ENCODE measurements around the gene CGB7. TPM values are rescaled to one million over a fixed set of nuclear protein-coding genes. Genes with fewer than 3 reads are reported as not detected.
"Not testable (repeated sequence)": the region's sequence is repeated elsewhere in the genome, so short reads cannot be mapped to it uniquely, and the experiment has no call there.

Gene CGB7
- polyA plus RNA-seq, 4 donors: 0.03 to 0.13 TPM; not detected in 2

DNA sequence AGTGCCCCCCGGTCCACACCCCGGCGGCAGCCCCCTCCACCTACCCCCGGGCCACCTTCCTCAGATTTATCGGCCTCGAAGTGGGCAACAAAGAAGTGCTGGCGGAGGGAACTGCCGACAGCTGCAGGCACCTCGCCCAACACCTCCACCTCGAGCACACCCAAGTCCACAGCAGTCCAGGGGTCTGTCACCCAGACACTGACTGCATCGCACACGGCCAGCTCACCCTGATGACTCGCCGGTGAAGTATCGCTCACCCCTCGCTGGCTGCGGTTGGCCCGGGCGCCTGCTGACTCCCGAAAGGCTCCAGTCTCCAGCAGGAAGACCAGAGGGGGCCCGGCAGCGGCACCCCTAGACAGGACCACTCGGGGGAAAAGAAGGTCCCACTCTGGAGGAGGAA is 31.9 kb downstream of the CGB7 start:
- DNase-seq; H3K27ac ChIP-seq (ENCODE audit: low read depth in 1 of 3, low read length in 2 of 3); H3K9me3 ChIP-seq (ENCODE audit: control insufficient read depth in 2 of 2, insufficient read depth in 1 of 2, low read depth in 1 of 2, low read length in 1 of 2); H3K4me1 ChIP-seq (ENCODE audit: control insufficient read depth in 3 of 3, insufficient read depth in 2 of 3, low read depth in 1 of 3, low read length in 2 of 3); H3K36me3 ChIP-seq (ENCODE audit: control insufficient read depth in 3 of 3, insufficient read depth in 2 of 3, low read depth in 1 of 3, low read length in 3 of 3); H3K4me3 ChIP-seq (ENCODE audit: low read depth in 1 of 3, low read length in 3 of 3); FAIRE-seq: not testable (repeated sequence)
- 77 to 82% (median 78%) methylated on average over 17 to 23 of the region's 23 CpGs for WGBS, 3 donors
- H3K27me3 ChIP-seq (ENCODE audit: control insufficient read depth in 3 of 3, insufficient read depth in 3 of 3, low read length in 3 of 3): peaks cover 0 to 16% (median 0%) of the 10 kb centered on the region in 3 donors

DNA sequence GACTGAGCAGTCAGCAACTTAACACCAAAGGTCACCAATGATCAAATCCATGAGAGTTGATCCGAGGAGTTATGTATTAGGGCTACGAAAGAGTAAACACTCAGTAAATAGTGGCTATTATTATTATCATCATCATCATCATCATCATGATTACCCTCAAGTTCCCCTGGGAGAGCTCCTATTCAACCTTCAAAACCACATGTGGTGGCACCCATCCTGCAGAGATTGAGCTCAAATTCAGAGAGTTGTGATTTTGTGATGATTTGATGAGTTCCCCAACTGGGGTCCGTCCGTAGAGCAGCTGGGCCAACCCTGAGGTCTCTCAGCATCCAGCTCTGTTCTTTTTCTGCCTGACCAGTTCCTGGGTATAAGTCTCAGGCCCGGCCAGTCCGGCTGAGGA is 32.5 kb downstream of the CGB7 start:
- H3K9me3 ChIP-seq (ENCODE audit: control insufficient read depth in 2 of 2, insufficient read depth in 1 of 2, low read depth in 1 of 2, low read length in 1 of 2); H3K27ac ChIP-seq (ENCODE audit: low read depth in 1 of 3, low read length in 2 of 3); FAIRE-seq; H3K4me3 ChIP-seq (ENCODE audit: low read depth in 1 of 3, low read length in 3 of 3); H3K4me1 ChIP-seq (ENCODE audit: control insufficient read depth in 3 of 3, insufficient read depth in 2 of 3, low read depth in 1 of 3, low read length in 2 of 3); DNase-seq; H3K36me3 ChIP-seq (ENCODE audit: control insufficient read depth in 3 of 3, insufficient read depth in 2 of 3, low read depth in 1 of 3, low read length in 3 of 3): not testable (repeated sequence)
- peaks cover 0 to 21% (median 0%) of the 10 kb centered on the region in 3 donors for H3K27me3 ChIP-seq (ENCODE audit: control insufficient read depth in 3 of 3, insufficient read depth in 3 of 3, low read length in 3 of 3)
- 67 to 87% (median 79%) methylated on average over 3 to 4 of the region's 6 CpGs for WGBS, 3 donors

DNA sequence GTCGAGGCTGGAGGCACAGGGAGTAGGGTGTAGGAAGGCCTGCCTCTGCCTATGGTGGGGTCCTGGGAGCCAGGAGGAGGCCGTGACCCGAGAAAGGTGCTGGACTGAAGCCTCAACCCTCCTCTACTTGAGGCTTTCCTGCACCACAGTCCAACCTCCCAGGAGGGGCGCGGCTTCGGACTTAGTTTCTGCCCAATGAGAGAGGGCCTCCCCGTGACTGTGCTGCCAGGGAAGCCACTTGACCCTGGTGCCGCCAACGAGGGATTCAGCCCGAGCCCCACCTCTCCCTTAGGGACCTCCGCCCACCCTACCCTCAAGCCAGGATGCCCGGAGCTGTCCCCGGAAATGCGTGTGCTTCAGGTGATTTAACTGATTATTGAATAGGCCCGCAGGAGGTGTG is 33.3 kb downstream of the CGB7 start, which contains the start of gene CGB3:
CGB3 (minus strand) TSS at position 101 of the 400 bp plus-strand sequence. CDS start 362 bp downstream, outside the sequence.
- not testable (repeated sequence) for H3K27ac ChIP-seq (ENCODE audit: low read depth in 1 of 3, low read length in 2 of 3); H3K36me3 ChIP-seq (ENCODE audit: control insufficient read depth in 3 of 3, insufficient read depth in 2 of 3, low read depth in 1 of 3, low read length in 3 of 3); H3K9me3 ChIP-seq (ENCODE audit: control insufficient read depth in 2 of 2, insufficient read depth in 1 of 2, low read depth in 1 of 2, low read length in 1 of 2); DNase-seq; H3K4me3 ChIP-seq (ENCODE audit: low read depth in 1 of 3, low read length in 3 of 3); FAIRE-seq; H3K4me1 ChIP-seq (ENCODE audit: control insufficient read depth in 3 of 3, insufficient read depth in 2 of 3, low read depth in 1 of 3, low read length in 2 of 3)
- 33 to 58% (median 40%) methylated on average over 8 to 13 of the region's 15 CpGs for WGBS, 3 donors
- H3K27me3 ChIP-seq (ENCODE audit: control insufficient read depth in 3 of 3, insufficient read depth in 3 of 3, low read length in 3 of 3): peaks cover 0 to 29% (median 0%) of the 10 kb centered on the region in 3 donors

DNA sequence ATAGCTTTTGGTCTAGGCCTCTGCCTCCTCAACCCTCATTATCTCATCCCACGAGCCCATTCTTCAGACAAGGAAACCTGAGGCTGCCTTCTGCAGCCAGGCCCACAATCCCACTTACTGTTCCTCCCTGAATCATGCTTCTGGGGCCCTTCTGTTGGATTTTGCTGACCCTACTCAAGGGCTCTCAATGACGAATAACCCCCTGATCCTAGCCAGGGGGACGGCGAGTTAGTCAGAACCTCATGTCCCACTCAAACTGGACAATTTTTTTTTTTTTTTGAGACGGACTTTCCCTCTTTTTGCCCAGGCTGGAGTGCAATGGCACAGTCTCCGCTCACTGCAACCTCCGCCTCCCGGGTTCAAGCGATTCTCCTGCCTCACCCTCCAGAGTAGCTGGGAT is 35.4 kb downstream of the CGB7 start:
- Histone ChIP-seq H3K4me3 (ENCODE audit: low read depth in 1 of 3, low read length in 3 of 3) (no peak overlapping the region), H3K27ac (ENCODE audit: low read depth in 1 of 3, low read length in 2 of 3) (no peak overlapping the region), H3K27me3 (ENCODE audit: control insufficient read depth in 3 of 3, insufficient read depth in 3 of 3, low read length in 3 of 3) (peaks cover 0 to 39% (median 0%) of the 10 kb centered on the region in 3 donors), H3K4me1 (ENCODE audit: control insufficient read depth in 3 of 3, insufficient read depth in 2 of 3, low read depth in 1 of 3, low read length in 2 of 3) (peaks cover 0 to 11% (median 4%) of the 10 kb centered on the region in 3 donors), H3K36me3 (ENCODE audit: control insufficient read depth in 3 of 3, insufficient read depth in 2 of 3, low read depth in 1 of 3, low read length in 3 of 3) (peaks cover 0 to under 1% (median 0%) of the 10 kb centered on the region in 3 donors), H3K9me3 (ENCODE audit: control insufficient read depth in 2 of 2, insufficient read depth in 1 of 2, low read depth in 1 of 2, low read length in 1 of 2) (no peaks in the 10 kb centered on the region)
- 81 to 88% (median 86%) methylated on average over 9 of the region's 9 CpGs for WGBS, 3 donors
- FAIRE-seq: no peak
- no peak for DNase-seq

DNA sequence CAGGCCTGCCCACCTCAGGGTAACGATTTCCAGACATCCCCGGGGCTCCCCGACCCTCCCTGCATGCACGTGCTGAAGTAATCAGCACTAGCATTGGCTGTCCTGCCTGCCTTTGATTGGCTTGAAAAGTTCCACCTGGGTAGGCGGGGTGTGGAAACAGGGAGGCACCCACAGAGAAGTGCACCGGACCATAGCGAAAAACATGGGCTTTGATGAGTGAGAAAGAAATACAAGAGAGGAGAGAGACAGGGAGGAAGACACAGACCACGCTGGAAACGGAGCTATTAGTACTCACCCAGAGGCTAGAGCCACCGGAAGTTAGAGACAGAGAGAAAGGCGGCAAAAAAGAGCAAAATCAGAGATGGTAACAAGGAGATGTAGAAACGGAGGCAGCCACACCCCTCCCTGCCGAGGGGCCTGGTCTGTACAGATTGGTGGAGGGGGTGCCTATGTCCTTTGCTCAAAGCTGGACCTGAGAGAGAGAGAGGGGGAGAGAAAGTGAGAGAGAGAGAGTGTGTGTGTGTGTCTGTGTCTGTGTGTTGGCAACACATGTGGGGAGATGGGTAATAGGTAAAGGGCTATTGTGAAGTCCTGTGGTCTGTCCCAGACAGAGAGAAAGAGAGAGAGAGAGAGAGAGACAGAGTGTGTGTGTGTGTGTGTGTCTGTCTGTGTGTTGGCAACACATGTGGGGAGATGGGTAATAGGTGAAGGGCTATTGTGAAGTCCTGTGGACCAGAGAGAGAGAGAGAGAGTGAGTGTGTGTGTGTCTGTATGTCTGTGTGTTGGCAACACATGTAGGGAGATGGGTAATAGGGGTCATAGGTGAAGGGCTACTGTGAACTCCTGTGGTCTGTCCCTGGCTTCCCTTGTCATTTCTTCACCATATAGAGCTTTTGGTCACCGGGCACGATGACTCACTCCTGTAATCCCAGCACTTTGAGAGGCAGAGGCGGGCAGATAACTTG is 36.3 kb downstream of the CGB7 start:
- H3K27ac ChIP-seq (ENCODE audit: low read depth in 1 of 3, low read length in 2 of 3): no peak overlapping the region
- peaks cover 0 to 39% (median 0%) of the 10 kb centered on the region in 3 donors for H3K27me3 ChIP-seq (ENCODE audit: control insufficient read depth in 3 of 3, insufficient read depth in 3 of 3, low read length in 3 of 3)
- no peak overlapping the region for H3K4me3 ChIP-seq (ENCODE audit: low read depth in 1 of 3, low read length in 3 of 3)
- 15 to 32% (median 17%) methylated on average over 16 of the region's 16 CpGs for WGBS, 3 donors
- peaks cover 0 to 11% (median 4%) of the 10 kb centered on the region in 3 donors for H3K4me1 ChIP-seq (ENCODE audit: control insufficient read depth in 3 of 3, insufficient read depth in 2 of 3, low read depth in 1 of 3, low read length in 2 of 3)
- H3K36me3 ChIP-seq (ENCODE audit: control insufficient read depth in 3 of 3, insufficient read depth in 2 of 3, low read depth in 1 of 3, low read length in 3 of 3): peaks cover 0 to 7% (median 0%) of the 10 kb centered on the region in 3 donors
- FAIRE-seq: no peak
- no peaks in the 10 kb centered on the region for H3K9me3 ChIP-seq (ENCODE audit: control insufficient read depth in 2 of 2, insufficient read depth in 1 of 2, low read depth in 1 of 2, low read length in 1 of 2)
- no peak for DNase-seq

DNA sequence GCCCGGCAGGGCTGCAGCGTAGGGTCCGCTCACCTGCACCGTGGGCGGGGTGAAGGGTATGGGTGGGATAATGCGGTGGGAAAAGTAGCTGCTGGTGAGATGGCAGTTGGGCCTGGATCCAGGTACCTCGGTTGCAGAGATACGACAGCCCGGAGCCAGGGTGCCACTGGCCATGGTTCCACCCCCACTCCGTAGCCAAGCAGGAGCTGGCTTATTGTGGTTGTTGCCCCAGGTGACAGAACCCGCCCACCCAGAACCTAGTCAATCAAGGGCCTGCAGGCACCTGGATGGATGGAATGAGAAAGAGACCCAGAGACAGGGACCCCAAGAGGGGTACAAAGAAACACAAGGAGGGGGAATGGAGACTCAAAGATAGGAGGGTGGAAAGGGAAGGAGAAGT is 37.2 kb downstream of the CGB7 start:
- no peaks in the 10 kb centered on the region for H3K9me3 ChIP-seq (ENCODE audit: control insufficient read depth in 2 of 2, insufficient read depth in 1 of 2, low read depth in 1 of 2, low read length in 1 of 2)
- FAIRE-seq (no peak), DNase-seq (no peak)
- H3K27ac ChIP-seq (ENCODE audit: low read depth in 1 of 3, low read length in 2 of 3): no peak overlapping the region
- H3K4me1 ChIP-seq (ENCODE audit: control insufficient read depth in 3 of 3, insufficient read depth in 2 of 3, low read depth in 1 of 3, low read length in 2 of 3): peaks cover 0 to 11% (median 4%) of the 10 kb centered on the region in 3 donors
- no peak overlapping the region for H3K4me3 ChIP-seq (ENCODE audit: low read depth in 1 of 3, low read length in 3 of 3)
- 42 to 76% (median 44%) methylated on average over 11 of the region's 11 CpGs for WGBS, 3 donors
- H3K36me3 ChIP-seq (ENCODE audit: control insufficient read depth in 3 of 3, insufficient read depth in 2 of 3, low read depth in 1 of 3, low read length in 3 of 3): peaks cover 0 to 16% (median 3%) of the 10 kb centered on the region in 3 donors
- peaks cover 0 to 39% (median 0%) of the 10 kb centered on the region in 3 donors for H3K27me3 ChIP-seq (ENCODE audit: control insufficient read depth in 3 of 3, insufficient read depth in 3 of 3, low read length in 3 of 3)

DNA sequence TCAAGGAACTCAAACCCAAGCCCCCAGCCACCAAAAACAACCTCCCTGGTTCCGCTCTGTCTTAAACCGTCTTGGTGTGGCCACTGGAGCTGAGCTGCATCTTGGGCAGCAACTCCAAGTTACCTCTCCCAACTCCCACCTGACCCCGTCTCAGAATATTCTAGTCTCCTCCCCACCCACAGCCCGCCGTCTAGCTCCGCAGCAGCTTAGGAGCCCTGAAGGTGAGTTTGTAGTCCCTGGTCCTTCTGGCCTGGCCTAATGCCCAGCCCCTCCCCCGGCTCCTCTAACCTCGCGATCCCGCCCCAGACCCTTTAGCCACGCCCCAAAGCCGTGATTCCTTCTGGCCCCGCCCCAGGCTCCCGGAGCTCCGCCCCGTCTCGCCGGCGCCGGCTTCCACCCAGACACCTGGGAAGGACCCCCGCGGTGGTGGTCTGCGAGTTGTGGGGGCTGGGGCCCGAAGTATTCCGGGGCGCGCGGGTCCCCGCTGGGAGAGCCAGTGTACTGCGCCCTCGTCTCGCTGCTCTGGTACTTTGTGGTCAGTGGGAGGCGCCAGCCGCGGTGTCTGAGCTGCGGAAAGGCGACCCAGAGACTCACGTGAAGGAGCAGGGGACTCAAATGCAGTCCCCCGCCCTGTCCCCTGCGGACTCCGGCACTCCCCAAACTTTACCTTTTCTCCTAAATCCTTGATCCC is 38.2 kb downstream of the CGB7 start:
- Histone ChIP-seq H3K27ac (ENCODE audit: low read depth in 1 of 3, low read length in 2 of 3) (no peak overlapping the region), H3K9me3 (ENCODE audit: control insufficient read depth in 2 of 2, insufficient read depth in 1 of 2, low read depth in 1 of 2, low read length in 1 of 2) (no peaks in the 10 kb centered on the region), H3K4me1 (ENCODE audit: control insufficient read depth in 3 of 3, insufficient read depth in 2 of 3, low read depth in 1 of 3, low read length in 2 of 3) (peaks cover 0 to 11% (median 4%) of the 10 kb centered on the region in 3 donors), H3K27me3 (ENCODE audit: control insufficient read depth in 3 of 3, insufficient read depth in 3 of 3, low read length in 3 of 3) (peaks cover 0 to 39% (median 0%) of the 10 kb centered on the region in 3 donors), H3K4me3 (ENCODE audit: low read depth in 1 of 3, low read length in 3 of 3) (peak overlapping the region in 2 of 3 donors; percentile 19 to 55), H3K36me3 (ENCODE audit: control insufficient read depth in 3 of 3, insufficient read depth in 2 of 3, low read depth in 1 of 3, low read length in 3 of 3) (peaks cover 0 to 25% (median 5%) of the 10 kb centered on the region in 3 donors)
- 5 to 17% (median 10%) methylated on average over 41 of the region's 41 CpGs for WGBS, 3 donors
- DNase-seq: peak; percentile 61 to 81
- FAIRE-seq: no peak
